ENCODE measurements around the gene GPR160. TPM values are rescaled to one million over a fixed set of nuclear protein-coding genes. Genes with fewer than 3 reads are reported as not detected.

Gene GPR160
- total RNA-seq, 4 donors from 2014 or later: 1.7 to 17.7 (median 3.7) TPM

GRCh38 chr3:169996063-169996462 is 41.7 kb upstream of the GPR160 start:
- TF ChIP-seq CTCF (IDR thresholded peaks at IDR 0.05) (no peak), POLR2A (IDR thresholded peaks at IDR 0.05) (no peak), EP300 (IDR thresholded peaks at IDR 0.05) (no peak)

GRCh38 chr3:169998668-169999131 is 39.1 kb upstream of the GPR160 start:
- no peak overlapping the region for H3K4me3 ChIP-seq
- no peak for TF ChIP-seq EP300 (IDR thresholded peaks at IDR 0.05)
- TF ChIP-seq POLR2A (IDR thresholded peaks at IDR 0.05): no peak
- TF ChIP-seq CTCF (IDR thresholded peaks at IDR 0.05): no peak
- H3K36me3 ChIP-seq: peaks cover 0 to 49% (median 0%) of the 10 kb centered on the region in 3 donors
- H3K9me3 ChIP-seq: no peaks in the 10 kb centered on the region
- H3K4me1 ChIP-seq: peaks cover 0 to 12% (median 0%) of the 10 kb centered on the region in 4 donors
- no peak overlapping the region for H3K27ac ChIP-seq
- no peaks in the 10 kb centered on the region for H3K27me3 ChIP-seq
- WGBS, 2 donors: 44 to 57% methylated on average over 2 of the region's 2 CpGs
- no peak for DNase-seq (ENCODE audit: low spot score in 2 of 2)

More at GRCh38 chr3:169996063-169996462, 41.7 kb upstream of the GPR160 start:
- H3K27ac ChIP-seq: no peak overlapping the region
- DNase-seq (ENCODE audit: low spot score in 2 of 2): no peak
- peaks cover 0 to 9% (median 0%) of the 10 kb centered on the region in 4 donors for H3K4me1 ChIP-seq
- H3K4me3 ChIP-seq: no peak overlapping the region
- H3K36me3 ChIP-seq: peaks cover 0 to 75% (median 0%) of the 10 kb centered on the region in 3 donors
- H3K27me3 ChIP-seq: no peaks in the 10 kb centered on the region
- WGBS, 2 donors: 95 to 99% methylated on average over 2 of the region's 2 CpGs
- no peaks in the 10 kb centered on the region for H3K9me3 ChIP-seq

- Histone ChIP-seq H3K4me1 (peaks cover 0 to 11% (median 0%) of the 10 kb centered on the region in 4 donors), H3K27ac (no peak overlapping the region), H3K36me3 (peaks cover 0 to 42% (median 0%) of the 10 kb centered on the region in 3 donors), H3K9me3 (no peaks in the 10 kb centered on the region), H3K27me3 (no peaks in the 10 kb centered on the region), H3K4me3 (no peak overlapping the region)
- 93 to 100% methylated on average over 1 of the region's 1 CpG for WGBS, 2 donors
- TF ChIP-seq EP300 (IDR thresholded peaks at IDR 0.05) (no peak), CTCF (IDR thresholded peaks at IDR 0.05) (no peak), POLR2A (IDR thresholded peaks at IDR 0.05) (no peak)
- no peak for DNase-seq (ENCODE audit: low spot score in 2 of 2)
Observed at GRCh38 chr3:169999433-169999832, 38.4 kb upstream of the GPR160 start.

GRCh38 chr3:170000051-170000450 is 37.7 kb upstream of the GPR160 start:
- Histone ChIP-seq H3K27ac (no peak overlapping the region), H3K36me3 (peaks cover 0 to 40% (median 0%) of the 10 kb centered on the region in 3 donors), H3K4me1 (peaks cover 0 to 6% (median 0%) of the 10 kb centered on the region in 4 donors), H3K4me3 (no peak overlapping the region), H3K9me3 (no peaks in the 10 kb centered on the region), H3K27me3 (no peaks in the 10 kb centered on the region)
- no peak for TF ChIP-seq CTCF (IDR thresholded peaks at IDR 0.05)
- TF ChIP-seq EP300 (IDR thresholded peaks at IDR 0.05): no peak
- no peak for TF ChIP-seq POLR2A (IDR thresholded peaks at IDR 0.05)
- no peak for DNase-seq (ENCODE audit: low spot score in 2 of 2)
- 95 to 96% methylated on average over 2 of the region's 2 CpGs for WGBS, 2 donors

- Histone ChIP-seq H3K4me3 (peak overlapping the region in 1 of 4 donors; percentile 11), H3K4me1 (peaks cover 0 to 6% (median 0%) of the 10 kb centered on the region in 4 donors), H3K27me3 (no peaks in the 10 kb centered on the region), H3K36me3 (peaks cover 0 to 24% (median 0%) of the 10 kb centered on the region in 3 donors), H3K27ac (peak overlapping the region in 1 of 4 donors; percentile 7), H3K9me3 (no peaks in the 10 kb centered on the region)
- WGBS, 2 donors: 73 to 75% methylated on average over 10 of the region's 10 CpGs
- no peak for DNase-seq (ENCODE audit: low spot score in 2 of 2)
- TF ChIP-seq CTCF (IDR thresholded peaks at IDR 0.05): no peak
- TF ChIP-seq POLR2A (IDR thresholded peaks at IDR 0.05): no peak
- no peak for TF ChIP-seq EP300 (IDR thresholded peaks at IDR 0.05)
Observed at GRCh38 chr3:170002231-170002630, 35.6 kb upstream of the GPR160 start.

Measured in tibial nerve (tissue), 4 donors.